IMR-90 (cell line): Measurements from ENCODE around the gene CTSS. TPM values are rescaled to one million over a fixed set of nuclear protein-coding genes. Genes with fewer than 3 reads are reported as not detected.

Experiments used
- ATAC-seq: fragments of 200-7000 bp; cut with Tn5 transposase; 2 replicates; pipeline ENCODE4 v1.9.1; 2020; ENCODE audit warnings: low read depth, mild to moderate bottlenecking, moderate library complexity
- BruUV-seq: library from RNA; stranded (reverse); fragments of 400-500 nt; replicated peaks from 2 replicates; lab custom pipeline; 2021; lab: Mats Ljungman, UMichigan
- CTCF ChIA-PET: fragments of 300-600 bp; formaldehyde crosslinking; extraction: SDS; loops from one replicate; lab custom pipeline; 2021; ENCODE audit warnings: antibody characterized with exemption; lab: Yijun Ruan, JAX
- POLR2A ChIA-PET: fragments of 300-600 bp; sonication (Branson Sonifier 250); formaldehyde crosslinking; loops from one replicate; lab custom pipeline; 2022; ENCODE audit warnings: antibody characterized with exemption; ENCODE audit not compliant: unreplicated experiment; lab: Charles Lee
- DNase-seq: peaks from one replicate; pipeline ENCODE4 v3.0.0; 2013
- H2AFZ ChIP-seq: replicated peaks from 2 replicates; pipeline ENCODE3; 2013; ENCODE audit warnings: low read length, mild to moderate bottlenecking; ENCODE audit not compliant: poor library complexity
- H2AK5ac ChIP-seq: 2 replicates; pipeline ENCODE4 v1.6.1; 2013; ENCODE audit warnings: low read depth, low read length, inconsistent platforms
- H2AK9ac ChIP-seq: replicated peaks from 2 replicates; pipeline ENCODE3; 2013; ENCODE audit warnings: mild to moderate bottlenecking, low read depth, low read length, moderate library complexity; ENCODE audit not compliant: poor library complexity
- H2BK120ac ChIP-seq: 2 replicates; pipeline ENCODE4 v1.6.1; 2013; ENCODE audit warnings: low read depth, low read length, inconsistent platforms
- H2BK15ac ChIP-seq: 3 replicates; pipeline ENCODE4 v1.6.1; 2013; ENCODE audit warnings: low read depth, low read length, inconsistent platforms
- H2BK20ac ChIP-seq: 2 replicates; pipeline ENCODE4 v1.6.1; 2013; ENCODE audit warnings: low read depth, mild to moderate bottlenecking, inconsistent platforms, low read length, moderate library complexity
- H2BK5ac ChIP-seq: 2 replicates; pipeline ENCODE4 v1.6.1; 2013; ENCODE audit warnings: mild to moderate bottlenecking, low read depth, low read length, inconsistent platforms; ENCODE audit not compliant: poor library complexity, severe bottlenecking
- H3K14ac ChIP-seq: replicated peaks from 2 replicates; pipeline ENCODE4 v1.6.1; 2013; ENCODE audit warnings: low read depth, low read length, inconsistent platforms
- H3K18ac ChIP-seq: 2 replicates; pipeline ENCODE4 v1.6.1; 2013; ENCODE audit warnings: low read depth, low read length, control low read depth
- H3K23ac ChIP-seq: 2 replicates; pipeline ENCODE4 v1.6.1; 2013; ENCODE audit warnings: low read depth, low read length, inconsistent platforms
- H3K27ac ChIP-seq: 2 replicates; pipeline ENCODE4 v1.5.1; 2013; ENCODE audit warnings: mild to moderate bottlenecking, control low read depth, low read length; ENCODE audit not compliant: insufficient read depth
- H3K27me3 ChIP-seq: 2 replicates; pipeline ENCODE4 v1.6.1; 2013; ENCODE audit warnings: low read length; ENCODE audit not compliant: control insufficient read depth, insufficient read depth
- H3K36me3 ChIP-seq: 2 replicates; pipeline ENCODE4 v1.6.1; 2013; ENCODE audit warnings: low read length, mixed read lengths; ENCODE audit not compliant: control insufficient read depth, insufficient read depth
- H3K4ac ChIP-seq: 2 replicates; pipeline ENCODE4 v1.6.1; 2013; ENCODE audit warnings: low read depth, low read length, inconsistent platforms
- H3K4me1 ChIP-seq: 2 replicates; pipeline ENCODE4 v1.6.1; 2013; ENCODE audit warnings: low read length, mixed read lengths; ENCODE audit not compliant: control insufficient read depth, insufficient read depth
- H3K4me2 ChIP-seq: 2 replicates; pipeline ENCODE4 v1.6.1; 2013; ENCODE audit warnings: low read depth, mild to moderate bottlenecking, control low read depth, low read length, moderate library complexity
- H3K4me3 ChIP-seq: 2 replicates; pipeline ENCODE4 v1.5.1; 2013; ENCODE audit warnings: low read depth, mild to moderate bottlenecking, control low read depth, low read length, moderate library complexity; ENCODE audit not compliant: insufficient read depth
- H3K56ac ChIP-seq: 2 replicates; pipeline ENCODE4 v1.6.1; 2013; ENCODE audit warnings: low read length, inconsistent platforms; ENCODE audit not compliant: insufficient read depth; ENCODE audit errors: extremely low read depth
- H3K79me1 ChIP-seq, 2 experiments: 2 replicates each; pipeline ENCODE4 v1.6.1; 2013; ENCODE audit warnings: low read length in 2 of 2, inconsistent platforms in 1 of 2, low read depth in 1 of 2
- H3K9ac ChIP-seq: 2 replicates; pipeline ENCODE4 v1.6.1; 2013; ENCODE audit warnings: low read depth, low read length, control low read depth
- H3K9me1 ChIP-seq: 2 replicates; pipeline ENCODE4 v1.6.1; 2013; ENCODE audit warnings: low read length, inconsistent platforms; ENCODE audit not compliant: insufficient read depth
- H3K9me3 ChIP-seq: 2 replicates; pipeline ENCODE4 v1.6.1; 2013; ENCODE audit warnings: low read length; ENCODE audit not compliant: control insufficient read depth, insufficient read depth
- H4K20me1 ChIP-seq: 2 replicates; pipeline ENCODE4 v1.6.1; 2013; ENCODE audit warnings: low read length, inconsistent platforms; ENCODE audit not compliant: insufficient read depth
- H4K5ac ChIP-seq: 2 replicates; pipeline ENCODE4 v1.6.1; 2013; ENCODE audit warnings: mild to moderate bottlenecking, low read depth, low read length, control low read depth
- H4K8ac ChIP-seq, 2 experiments: 2 replicates each; pipeline ENCODE4 v1.6.1; 2013; ENCODE audit warnings: low read depth in 2 of 2, low read length in 2 of 2, control low read depth in 1 of 2, inconsistent platforms in 1 of 2
- H4K91ac ChIP-seq: 2 replicates; pipeline ENCODE4 v1.6.1; 2013; ENCODE audit warnings: low read depth, low read length, inconsistent platforms; ENCODE audit not compliant: insufficient read depth
- BHLHE40 ChIP-seq: fragments of 150-350 bp; IDR thresholded peaks from 2 replicates; pipeline ENCODE4 v1.6.1; 2016; ENCODE audit warnings: mild to moderate bottlenecking, low read depth, low read length
- CEBPB ChIP-seq: IDR thresholded peaks from 2 replicates; pipeline ENCODE4 v1.6.1; 2012; ENCODE audit warnings: low read depth, low read length, improper control_type of control experiment
- CHD1 ChIP-seq: IDR thresholded peaks from 2 replicates; pipeline ENCODE4 v1.6.1; 2012; ENCODE audit warnings: low read depth, low read length, improper control_type of control experiment
- CTCF ChIP-seq: conservative IDR thresholded peaks from 2 replicates; pipeline ENCODE4 v1.5.1; 2012; ENCODE audit warnings: mild to moderate bottlenecking, low read depth, low read length, improper control_type of control experiment
- FOS ChIP-seq: fragments of 150-350 bp; IDR thresholded peaks from 2 replicates; pipeline ENCODE4 v1.6.1; 2016; ENCODE audit warnings: low read depth, low read length
- MAFK ChIP-seq: IDR thresholded peaks from 2 replicates; pipeline ENCODE4 v1.6.1; 2012; ENCODE audit warnings: low read depth, low read length, improper control_type of control experiment
- MAZ ChIP-seq: IDR thresholded peaks from 2 replicates; pipeline ENCODE4 v1.6.1; 2012; ENCODE audit warnings: low read depth, mild to moderate bottlenecking, low read length, improper control_type of control experiment, moderate library complexity, borderline replicate concordance
- MXI1 ChIP-seq: IDR thresholded peaks from 2 replicates; pipeline ENCODE4 v1.6.1; 2012; ENCODE audit warnings: low read depth, mild to moderate bottlenecking, low read length, moderate library complexity, borderline replicate concordance
- NFE2L2 ChIP-seq: fragments of 150-350 bp; IDR thresholded peaks from 2 replicates; pipeline ENCODE4 v1.6.1; 2016; ENCODE audit warnings: low read depth, mild to moderate bottlenecking, low read length
- POLR2A ChIP-seq: IDR thresholded peaks from 2 replicates; pipeline ENCODE4 v1.6.1; 2012; ENCODE audit warnings: mild to moderate bottlenecking, low read depth, low read length
- RAD21 ChIP-seq: IDR thresholded peaks from 2 replicates; pipeline ENCODE4 v1.6.1; 2012; ENCODE audit warnings: low read length, improper control_type of control experiment
- RCOR1 ChIP-seq: IDR thresholded peaks from 2 replicates; pipeline ENCODE4 v1.6.1; 2012; ENCODE audit warnings: mild to moderate bottlenecking, low read length, improper control_type of control experiment; ENCODE audit not compliant: insufficient replicate concordance
- RFX5 ChIP-seq: IDR thresholded peaks from 2 replicates; pipeline ENCODE4 v1.8.0; 2012; ENCODE audit warnings: low read depth, mild to moderate bottlenecking, low read length, moderate library complexity
- SMC3 ChIP-seq: fragments of 150-350 bp; IDR thresholded peaks from 2 replicates; pipeline ENCODE4 v1.6.1; 2016; ENCODE audit warnings: low read depth, mild to moderate bottlenecking, antibody characterized with exemption, low read length, moderate library complexity
- USF2 ChIP-seq: fragments of 150-350 bp; IDR thresholded peaks from 2 replicates; pipeline ENCODE4 v1.6.1; 2017; ENCODE audit warnings: mild to moderate bottlenecking, antibody characterized with exemption, low read length, low read depth
- WGBS, 2 experiments: methylation state at CpG; one replicate each; pipeline versions ENCODE4 v1.1.5 to v1.1.7; 2013; ENCODE audit warnings: missing lambda C conversion rate in 2 of 2; ENCODE audit not compliant: insufficient read length in 1 of 2; ENCODE audit errors: extremely low coverage in 2 of 2; 5-methylcytosine and 5-hydroxymethylcytosine counted together
- dilution Hi-C: fragments of 300-500 bp; cut with HindIII; formaldehyde crosslinking; loops from one replicate; pipeline ENCODE4 v1.14.3; 2018; ENCODE audit warnings: low sequenced_read_pairs; ENCODE audit not compliant: unreplicated experiment
- in situ Hi-C: fragments of 300-500 bp; cut with MboI; formaldehyde crosslinking; loops from 3 replicates; pipeline ENCODE4 v1.14.3; 2019; ENCODE audit warnings: low sequenced_read_pairs, inconsistent platforms, mixed read lengths
- intact Hi-C: fragments of 100-400 bp; cut with micrococcal nuclease; formaldehyde crosslinking; loops from 2 replicates; pipeline ENCODE4 v1.10.0; 2022
- polyA plus RNA-seq, 3 experiments: library from polyadenylated mRNA; depleted of rRNA; stranded (reverse); fragments of >200 nt; gene quantifications; 2 replicates each; pipeline ENCODE4 v1.2.3, GENCODE V29; 2012; ENCODE audit warnings: low replicate concordance in 1 of 3
- total RNA-seq: library from RNA; depleted of rRNA; stranded (reverse); fragments of >200 nt; gene quantifications from 2 replicates; pipeline ENCODE4 v1.2.3, GENCODE V29; 2012
- TF ChIP-seq, protein P1 (sequence below): fragments of 150-350 bp; IDR thresholded peaks from 2 replicates; pipeline ENCODE4 v1.6.1; 2016; ENCODE audit warnings: low read depth, mild to moderate bottlenecking, low read length, moderate library complexity, borderline replicate concordance

Gene CTSS
- total and polyA plus RNA-seq, 2 of the 4 experiments (the other 2 are of a cell fraction): 0.18 to 0.48 TPM

- Histone ChIP-seq H2BK5ac (no peak overlapping the region), H3K23ac (no peak overlapping the region), H2BK15ac (no peak overlapping the region), H3K36me3 (peaks cover 15% of the 10 kb centered on the region), H3K9ac (no peak overlapping the region), H4K20me1 (no peaks in the 10 kb centered on the region), H3K4me2 (no peak overlapping the region), H4K5ac (no peak overlapping the region), H4K8ac (no peak overlapping the region), H2AFZ (no peak overlapping the region), H2BK120ac (no peak overlapping the region), H4K91ac (no peak overlapping the region), H3K4me3 (no peak overlapping the region), H2BK20ac (no peak overlapping the region), H3K56ac (no peak overlapping the region), H3K79me1 (no peaks in the 10 kb centered on the region; a peak in 1 of 4 replicates), H2AK9ac (no peak overlapping the region), H3K27ac (no peak overlapping the region), H2AK5ac (no peak overlapping the region), H3K18ac (no peak overlapping the region), H3K4me1 (peaks cover 10% of the 10 kb centered on the region), H3K27me3 (no peaks in the 10 kb centered on the region), H3K9me1 (peaks cover 3% of the 10 kb centered on the region; the same call in 1 of the 2 replicates), H3K9me3 (no peaks in the 10 kb centered on the region), H3K4ac (no peak overlapping the region), H3K14ac (no peak overlapping the region)
- ATAC-seq (no peak), DNase-seq (no peak)
- CTCF ChIA-PET: interaction anchor here (0.9 kb wide), 1 partner anchor 21 kb away, joined by 5 read pairs; no protein-coding TSS in a partner anchor
- WGBS, 2 experiments: no CpG with 5 or more reads among the region's 2 CpGs
- POLR2A ChIA-PET: interaction anchor here (0.5 kb wide), 1 partner anchor 229 kb away, joined by 3 read pairs; the partner anchor contains the start of gene MCL1
- TF ChIP-seq MAFK (no peak), FOS (no peak), SMC3 (no peak), RFX5 (no peak), CHD1 (no peak), CEBPB (no peak), RCOR1 (no peak), CTCF (no peak), MAZ (no peak), BHLHE40 (no peak), MXI1 (no peak), NFE2L2 (no peak), RAD21 (no peak), POLR2A (no peak), USF2 (no peak)
- TF ChIP-seq, protein P1, sequence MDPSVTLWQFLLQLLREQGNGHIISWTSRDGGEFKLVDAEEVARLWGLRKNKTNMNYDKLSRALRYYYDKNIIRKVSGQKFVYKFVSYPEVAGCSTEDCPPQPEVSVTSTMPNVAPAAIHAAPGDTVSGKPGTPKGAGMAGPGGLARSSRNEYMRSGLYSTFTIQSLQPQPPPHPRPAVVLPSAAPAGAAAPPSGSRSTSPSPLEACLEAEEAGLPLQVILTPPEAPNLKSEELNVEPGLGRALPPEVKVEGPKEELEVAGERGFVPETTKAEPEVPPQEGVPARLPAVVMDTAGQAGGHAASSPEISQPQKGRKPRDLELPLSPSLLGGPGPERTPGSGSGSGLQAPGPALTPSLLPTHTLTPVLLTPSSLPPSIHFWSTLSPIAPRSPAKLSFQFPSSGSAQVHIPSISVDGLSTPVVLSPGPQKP: no peak
- in situ Hi-C loops (loop anchor here (10.0 kb wide), 1 partner anchor 244 kb away; no protein-coding TSS in a partner anchor), dilution Hi-C loops (no loop called here), intact Hi-C loops (no loop called here)
- no TSS peak for BruUV-seq
Observed at GRCh38 chr1:150808846-150809245, 43.3 kb upstream of the CTSS start.
